Esophagus squamous epithelium (tissue), 5 donors: ENCODE measurements around the gene ANKRD11. TPM values are rescaled to one million over a fixed set of nuclear protein-coding genes. Genes with fewer than 3 reads are reported as not detected.

Experiments
- DNase-seq: peaks from one replicate; lab custom pipeline; 2025; lab: John Stamatoyannopoulos, UW
- H3K27ac ChIP-seq, 4 donors: fragments of 200-600 bp; sonication (generic); one replicate each; pipeline ENCODE4 v1.5.1; 2016 to 2019; ENCODE audit warnings: mild to moderate bottlenecking in 1 of 4
- H3K27me3 ChIP-seq, 4 donors: fragments of 200-600 bp; sonication (generic); 1 replicate in 3 of 4; 2 replicates in 1 of 4; pipeline versions ENCODE4 v1.5.1 to v1.6.0; 2017 to 2021; ENCODE audit warnings: antibody characterized with exemption in 1 of 4
- H3K36me3 ChIP-seq, 3 donors: fragments of 200-600 bp; sonication (generic); one replicate each; pipeline ENCODE4 v1.5.1; 2016 to 2019
- H3K4me1 ChIP-seq, 3 donors: fragments of 200-600 bp; sonication (generic); one replicate each; pipeline ENCODE4 v1.5.1; 2017 to 2019
- H3K4me3 ChIP-seq, 4 donors: fragments of 200-600 bp; sonication (generic); 1 replicate in 3 of 4; 2 replicates in 1 of 4; pipeline ENCODE4 v1.5.1; 2016 to 2019; ENCODE audit warnings: mild to moderate bottlenecking in 2 of 4, moderate library complexity in 1 of 4
- H3K9me3 ChIP-seq, 3 donors: fragments of 200-600 bp; sonication (generic); one replicate each; pipeline ENCODE4 v1.5.1; 2016 to 2019
- CTCF ChIP-seq, 6 experiments: fragments of 450-650 bp in 4 of 6; fragments of 200-600 bp in 2 of 6; sonication (generic) in 2 of 6; IDR thresholded peaks; one replicate each; pipeline ENCODE4 v1.5.1; 2016 to 2019; ENCODE audit warnings: antibody characterized with exemption in 6 of 6, mild to moderate bottlenecking in 4 of 6, moderate library complexity in 4 of 6
- POLR2A ChIP-seq, 4 donors: fragments of 450-650 bp; IDR thresholded peaks; one replicate each; pipeline ENCODE4 v1.6.1; 2017; ENCODE audit warnings: antibody characterized with exemption in 4 of 4, mild to moderate bottlenecking in 4 of 4, moderate library complexity in 3 of 4
- WGBS, 2 donors: methylation state at CpG; one replicate each; pipeline ENCODE4 v1.1.5; 2018; 5-methylcytosine and 5-hydroxymethylcytosine counted together
- intact Hi-C: fragments of 100-400 bp; cut with DNase I; formaldehyde crosslinking; loops from one replicate; pipeline ENCODE4 v1.15.0; 2022
- total RNA-seq, 4 donors: library from RNA; depleted of rRNA; stranded (reverse); fragments of >200 nt; gene quantifications; one replicate each; pipeline ENCODE4 v1.1.0, GENCODE V29; 2016
- donor health status: DM: yes; HTN: yes; CAD: no.

The ANKRD11 gene
- total RNA-seq, 4 donors from 2014 or later: 51.0 to 72.7 (median 66.9) TPM

DNA sequence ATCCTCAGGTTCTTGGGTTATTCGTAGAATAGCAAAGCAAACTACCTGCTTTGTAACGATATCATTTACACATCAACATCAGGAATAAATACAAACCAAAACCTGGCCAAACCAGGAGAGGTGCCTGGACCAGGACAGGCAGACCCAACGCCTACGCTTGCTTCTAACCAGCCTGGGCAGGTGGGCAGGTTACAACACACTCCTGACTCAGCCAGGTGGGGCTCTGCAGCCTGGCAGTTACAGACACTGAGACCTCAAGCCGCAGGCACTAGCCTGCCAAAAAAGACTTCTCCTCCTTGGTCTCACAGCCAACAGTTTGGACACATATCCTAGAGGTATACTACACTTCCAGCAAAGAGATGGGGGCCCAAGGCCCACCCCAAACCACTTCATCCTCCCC lies 14.0 kb downstream of the ANKRD11 start:
- 21 to 66% methylated on average over 3 to 4 of the region's 5 CpGs for WGBS, 2 donors
- DNase-seq: no peak

GRCh38 chr16:89475144-89475543 lies 15.2 kb downstream of the ANKRD11 start:
- TF ChIP-seq CTCF (IDR thresholded peaks at IDR 0.05): no peak
- no peak for TF ChIP-seq POLR2A (IDR thresholded peaks at IDR 0.05)
- H3K9me3 ChIP-seq: no peaks in the 10 kb centered on the region
- intact Hi-C loops: loop anchor here (2.0 kb wide), 1 partner anchor 18 kb away; no protein-coding TSS in a partner anchor
- H3K36me3 ChIP-seq: no peaks in the 10 kb centered on the region
- DNase-seq: no peak
- H3K27ac ChIP-seq: peak overlapping the region in 3 of 4 donors; percentile 78 to 89 (median 85)
- H3K4me3 ChIP-seq: no peak overlapping the region
- no peaks in the 10 kb centered on the region for H3K27me3 ChIP-seq
- 58 to 68% methylated on average over 5 of the region's 5 CpGs for WGBS, 2 donors
- H3K4me1 ChIP-seq: peaks cover 49 to 100% (median 82%) of the 10 kb centered on the region in 3 donors

More for the DNA sequence above, 14.0 kb downstream of the ANKRD11 start:
- Histone ChIP-seq H3K36me3 (no peaks in the 10 kb centered on the region), H3K27me3 (no peaks in the 10 kb centered on the region), H3K4me1 (peaks cover 49 to 100% (median 79%) of the 10 kb centered on the region in 3 donors), H3K27ac (peak overlapping the region; percentile 77 to 89 (median 82)), H3K9me3 (no peaks in the 10 kb centered on the region), H3K4me3 (no peak overlapping the region)
- intact Hi-C loops: no loop called here
- no peak for TF ChIP-seq CTCF (IDR thresholded peaks at IDR 0.05)
- TF ChIP-seq POLR2A (IDR thresholded peaks at IDR 0.05): no peak

- H3K4me1 ChIP-seq: peaks cover 41 to 94% (median 74%) of the 10 kb centered on the region in 3 donors
- H3K27ac ChIP-seq: peak overlapping the region in 3 of 4 donors; percentile 53 to 89 (median 85)
- intact Hi-C loops: loop anchor here (2.0 kb wide), 1 partner anchor 17 kb away; no protein-coding TSS in a partner anchor
- no peak for DNase-seq
- TF ChIP-seq POLR2A (IDR thresholded peaks at IDR 0.05): no peak
- TF ChIP-seq CTCF (IDR thresholded peaks at IDR 0.05): no peak
- H3K27me3 ChIP-seq: no peaks in the 10 kb centered on the region
- H3K4me3 ChIP-seq: no peak overlapping the region
- no peaks in the 10 kb centered on the region for H3K36me3 ChIP-seq
- H3K9me3 ChIP-seq: no peaks in the 10 kb centered on the region
- WGBS, 2 donors: 45 to 75% methylated on average over 6 to 9 of the region's 9 CpGs
Observed at GRCh38 chr16:89473791-89474414, 16.5 kb downstream of the ANKRD11 start.

- Histone ChIP-seq H3K4me1 (peaks cover 35 to 94% (median 72%) of the 10 kb centered on the region in 3 donors), H3K9me3 (no peaks in the 10 kb centered on the region), H3K36me3 (peaks cover 0 to 4% (median 0%) of the 10 kb centered on the region in 3 donors), H3K4me3 (no peak overlapping the region), H3K27ac (peak overlapping the region in 3 of 4 donors; percentile 53 to 89 (median 85)), H3K27me3 (no peaks in the 10 kb centered on the region)
- no peak for DNase-seq
- TF ChIP-seq POLR2A (IDR thresholded peaks at IDR 0.05) (no peak), CTCF (IDR thresholded peaks at IDR 0.05) (no peak)
- intact Hi-C loops: no loop called here
- WGBS, 2 donors: 45 to 91% methylated on average over 2 to 6 of the region's 7 CpGs
Observed at GRCh38 chr16:89473136-89473712, 17.1 kb downstream of the ANKRD11 start.

DNA sequence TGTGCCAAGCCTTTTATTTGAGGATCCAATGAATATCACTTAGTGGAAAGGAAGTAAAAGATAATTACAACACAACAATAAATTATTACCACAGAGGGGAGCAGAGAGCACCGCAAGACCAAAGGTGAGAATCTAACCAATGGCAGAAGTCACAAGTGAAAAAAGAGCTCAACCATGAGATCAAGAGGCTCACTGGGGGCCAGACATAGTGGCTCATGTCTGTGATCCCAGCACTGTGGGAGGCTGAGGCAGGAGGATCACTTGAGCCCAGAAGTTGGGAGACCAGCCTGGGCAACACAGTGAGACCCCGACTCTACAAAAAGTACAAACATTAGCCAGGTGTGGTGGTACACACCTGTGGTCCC lies 17.7 kb downstream of the ANKRD11 start:
- H3K36me3 ChIP-seq: peaks cover 0 to 4% (median 0%) of the 10 kb centered on the region in 3 donors
- DNase-seq: no peak
- H3K4me3 ChIP-seq: no peak overlapping the region
- no peak for TF ChIP-seq CTCF (IDR thresholded peaks at IDR 0.05)
- TF ChIP-seq POLR2A (IDR thresholded peaks at IDR 0.05): no peak
- intact Hi-C loops: no loop called here
- no peaks in the 10 kb centered on the region for H3K9me3 ChIP-seq
- H3K27ac ChIP-seq: peak overlapping the region in 3 of 4 donors; percentile 1 to 89 (median 85)
- no peaks in the 10 kb centered on the region for H3K27me3 ChIP-seq
- WGBS, 2 donors: 77 to 79% methylated on average over 2 of the region's 2 CpGs
- H3K4me1 ChIP-seq: peaks cover 34 to 94% (median 70%) of the 10 kb centered on the region in 3 donors
